ENCODE measurements around the gene PROKR2. TPM values are rescaled to one million over a fixed set of nuclear protein-coding genes. Genes with fewer than 3 reads are reported as not detected.

The PROKR2 gene
- total RNA-seq, 1 donor from 2014 or later, result not detected

- Mint-ChIP-seq H3K27me3 (ENCODE audit: low read depth) (peaks cover 78% of the 10 kb centered on the region), H3K9me3 (peaks cover 11% of the 10 kb centered on the region), H3K27ac (ENCODE audit: unreplicated experiment) (no peak overlapping the region), H3K36me3 (ENCODE audit: low read depth) (peaks cover under 1% of the 10 kb centered on the region), H3K4me1 (no peaks in the 10 kb centered on the region), H3K4me3 (no peak overlapping the region)
- no peak for DNase-seq (ENCODE audit: low read depth, low spot score)
- TF ChIP-seq CTCF (conservative IDR thresholded peaks at IDR 0.05), result no peak
These were observed 4.2 kb downstream of the PROKR2 start for GRCh38 chr20:5312518-5312917.

GRCh38 chr20:5309971-5310370 lies 6.8 kb downstream of the PROKR2 start:
- peaks cover 70% of the 10 kb centered on the region for H3K27me3 Mint-ChIP-seq (ENCODE audit: low read depth)
- no peak for TF ChIP-seq CTCF (conservative IDR thresholded peaks at IDR 0.05)
- no peak for DNase-seq (ENCODE audit: low read depth, low spot score)
- H3K36me3 Mint-ChIP-seq (ENCODE audit: low read depth), result peaks cover 5% of the 10 kb centered on the region
- no peaks in the 10 kb centered on the region for H3K4me1 Mint-ChIP-seq
- H3K4me3 Mint-ChIP-seq, result no peak overlapping the region
- H3K27ac Mint-ChIP-seq (ENCODE audit: unreplicated experiment), result no peak overlapping the region
- peaks cover 17% of the 10 kb centered on the region for H3K9me3 Mint-ChIP-seq

- no peak for TF ChIP-seq CTCF (conservative IDR thresholded peaks at IDR 0.05)
- Mint-ChIP-seq H3K27me3 (ENCODE audit: low read depth) (peaks cover 63% of the 10 kb centered on the region), H3K4me1 (no peaks in the 10 kb centered on the region), H3K9me3 (peaks cover 4% of the 10 kb centered on the region), H3K4me3 (no peak overlapping the region), H3K27ac (ENCODE audit: unreplicated experiment) (no peak overlapping the region), H3K36me3 (ENCODE audit: low read depth) (no peaks in the 10 kb centered on the region)
- DNase-seq (ENCODE audit: low read depth, low spot score), result no peak
These were observed 17.9 kb downstream of the PROKR2 start for GRCh38 chr20:5298811-5299210.

- no peak overlapping the region for H3K27ac Mint-ChIP-seq (ENCODE audit: unreplicated experiment)
- H3K4me1 Mint-ChIP-seq, result no peaks in the 10 kb centered on the region
- DNase-seq (ENCODE audit: low read depth, low spot score), result no peak
- no peak for TF ChIP-seq CTCF (conservative IDR thresholded peaks at IDR 0.05)
- H3K27me3 Mint-ChIP-seq (ENCODE audit: low read depth), result peaks cover 61% of the 10 kb centered on the region
- H3K4me3 Mint-ChIP-seq, result no peak overlapping the region
- H3K36me3 Mint-ChIP-seq (ENCODE audit: low read depth), result no peaks in the 10 kb centered on the region
- peaks cover under 1% of the 10 kb centered on the region for H3K9me3 Mint-ChIP-seq
These were observed 19.3 kb downstream of the PROKR2 start for GRCh38 chr20:5297280-5298004.

- Mint-ChIP-seq H3K36me3 (ENCODE audit: low read depth) (peaks cover 4% of the 10 kb centered on the region), H3K27ac (ENCODE audit: unreplicated experiment) (no peak overlapping the region), H3K4me3 (no peak overlapping the region), H3K4me1 (no peaks in the 10 kb centered on the region), H3K27me3 (ENCODE audit: low read depth) (peaks cover 67% of the 10 kb centered on the region), H3K9me3 (peaks cover 19% of the 10 kb centered on the region)
- DNase-seq (ENCODE audit: low read depth, low spot score), result no peak
- no peak for TF ChIP-seq CTCF (conservative IDR thresholded peaks at IDR 0.05)
These were observed 26.2 kb downstream of the PROKR2 start for GRCh38 chr20:5290596-5290995.

All from neural crest cell (in vitro differentiated cells).